ENCODE results near the gene TRIM40.

GRCh38 chr6:30168741-30169140 lies 32.8 kb downstream of the TRIM40 start:
- TF ChIP-seq CTCF (IDR thresholded peaks at IDR 0.05) = no peak
- TF ChIP-seq POLR2A (IDR thresholded peaks at IDR 0.05) = no peak
